HT1080 (cell line): ENCODE results near the gene ATP1B1. TPM values are rescaled to one million over a fixed set of nuclear protein-coding genes. Genes with fewer than 3 reads are reported as not detected.
"Not testable (repeated sequence)": the region's sequence is repeated elsewhere in the genome, so short reads cannot be mapped to it uniquely, and the experiment has no call there.

ENCODE experiments used
- DNase-seq: peaks from one replicate; pipeline ENCODE4 v3.0.0-alpha.2; 2015; ENCODE audit warnings: low read depth
- total RNA-seq: library from RNA; depleted of rRNA; stranded (reverse); fragments of >200 nt; shearing (Covaris generic); gene quantifications from 2 replicates; pipeline ENCODE4 v1.2.3, GENCODE V29; 2014

ATP1B1 gene
- total RNA-seq, 1 experiment from 2014 or later = 35.9 TPM

GRCh38 chr1:169113613-169114119 is 7.2 kb downstream of the ATP1B1 start:
- DNase-seq = peak; percentile 97

GRCh38 chr1:169115891-169116585 is 9.5 kb downstream of the ATP1B1 start:
- DNase-seq = no peak

- no peak for DNase-seq
Measured at GRCh38 chr1:169117014-169117413, 10.5 kb downstream of the ATP1B1 start.

- no peak for DNase-seq
Measured at GRCh38 chr1:169117599-169117998, 11.1 kb downstream of the ATP1B1 start.

GRCh38 chr1:169118227-169118626 is 11.7 kb downstream of the ATP1B1 start:
- DNase-seq = no peak

- DNase-seq = peak; percentile 84
Measured at GRCh38 chr1:169119405-169119804, 12.9 kb downstream of the ATP1B1 start.

- no peak for DNase-seq
Measured at GRCh38 chr1:169120066-169120465, 13.6 kb downstream of the ATP1B1 start.

GRCh38 chr1:169121146-169121923 is 14.8 kb downstream of the ATP1B1 start:
- DNase-seq = no peak

GRCh38 chr1:169122976-169123375 is 16.5 kb downstream of the ATP1B1 start:
- DNase-seq = no peak

GRCh38 chr1:169124459-169124858 is 18.0 kb downstream of the ATP1B1 start:
- no peak for DNase-seq

- DNase-seq = not testable (repeated sequence)
Measured at GRCh38 chr1:169125597-169125996, 19.1 kb downstream of the ATP1B1 start.

GRCh38 chr1:169126335-169126734 is 19.8 kb downstream of the ATP1B1 start:
- DNase-seq = no peak

GRCh38 chr1:169127305-169127704 is 20.8 kb downstream of the ATP1B1 start:
- no peak for DNase-seq

GRCh38 chr1:169128562-169128961 is 22.1 kb downstream of the ATP1B1 start:
- no peak for DNase-seq

- DNase-seq = no peak
Measured at GRCh38 chr1:169129109-169129784, 22.8 kb downstream of the ATP1B1 start.

GRCh38 chr1:169130683-169131082 is 24.2 kb downstream of the ATP1B1 start:
- no peak for DNase-seq

GRCh38 chr1:169132512-169133227 is 26.2 kb downstream of the ATP1B1 start:
- no peak for DNase-seq

- DNase-seq = no peak
Measured at GRCh38 chr1:169133228-169133576, 26.7 kb downstream of the ATP1B1 start.

GRCh38 chr1:169133801-169134502 is 27.5 kb downstream of the ATP1B1 start:
- DNase-seq = no peak

- DNase-seq = no peak
Measured at GRCh38 chr1:169137357-169137756, 30.9 kb downstream of the ATP1B1 start.
